Measurements from ENCODE around the gene HIGD2A. TPM values are rescaled to one million over a fixed set of nuclear protein-coding genes. Genes with fewer than 3 reads are reported as not detected.
"Not testable (repeated sequence)": the region's sequence is repeated elsewhere in the genome, so short reads cannot be mapped to it uniquely, and the experiment has no call there.

HIGD2A gene
- total RNA-seq, 1 donor from 2014 or later, result 88.3 TPM

- H3K9me3 Mint-ChIP-seq, result no peaks in the 10 kb centered on the region
- H3K36me3 Mint-ChIP-seq, result peaks cover 4% of the 10 kb centered on the region
- DNase-seq (ENCODE audit: extremely low spot score, unreplicated experiment), result no peak
- H3K27ac Mint-ChIP-seq, result peak overlapping the region; percentile 74
- no peaks in the 10 kb centered on the region for H3K27me3 Mint-ChIP-seq
- TF ChIP-seq, protein P1, sequence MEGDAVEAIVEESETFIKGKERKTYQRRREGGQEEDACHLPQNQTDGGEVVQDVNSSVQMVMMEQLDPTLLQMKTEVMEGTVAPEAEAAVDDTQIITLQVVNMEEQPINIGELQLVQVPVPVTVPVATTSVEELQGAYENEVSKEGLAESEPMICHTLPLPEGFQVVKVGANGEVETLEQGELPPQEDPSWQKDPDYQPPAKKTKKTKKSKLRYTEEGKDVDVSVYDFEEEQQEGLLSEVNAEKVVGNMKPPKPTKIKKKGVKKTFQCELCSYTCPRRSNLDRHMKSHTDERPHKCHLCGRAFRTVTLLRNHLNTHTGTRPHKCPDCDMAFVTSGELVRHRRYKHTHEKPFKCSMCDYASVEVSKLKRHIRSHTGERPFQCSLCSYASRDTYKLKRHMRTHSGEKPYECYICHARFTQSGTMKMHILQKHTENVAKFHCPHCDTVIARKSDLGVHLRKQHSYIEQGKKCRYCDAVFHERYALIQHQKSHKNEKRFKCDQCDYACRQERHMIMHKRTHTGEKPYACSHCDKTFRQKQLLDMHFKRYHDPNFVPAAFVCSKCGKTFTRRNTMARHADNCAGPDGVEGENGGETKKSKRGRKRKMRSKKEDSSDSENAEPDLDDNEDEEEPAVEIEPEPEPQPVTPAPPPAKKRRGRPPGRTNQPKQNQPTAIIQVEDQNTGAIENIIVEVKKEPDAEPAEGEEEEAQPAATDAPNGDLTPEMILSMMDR (conservative IDR thresholded peaks at IDR 0.05), result no peak
- H3K4me3 Mint-ChIP-seq, result no peak overlapping the region
- H3K4me1 Mint-ChIP-seq (ENCODE audit: unreplicated experiment), result peaks cover 12% of the 10 kb centered on the region
Observed at GRCh38 chr5:176406436-176407052, 18.0 kb downstream of the HIGD2A start.

GRCh38 chr5:176407456-176408251, 19.1 kb downstream of the HIGD2A start:
- Mint-ChIP-seq H3K4me3 (no peak overlapping the region), H3K4me1 (ENCODE audit: unreplicated experiment) (peaks cover 6% of the 10 kb centered on the region)
- TF ChIP-seq, protein P1 (conservative IDR thresholded peaks at IDR 0.05), result no peak

DNA sequence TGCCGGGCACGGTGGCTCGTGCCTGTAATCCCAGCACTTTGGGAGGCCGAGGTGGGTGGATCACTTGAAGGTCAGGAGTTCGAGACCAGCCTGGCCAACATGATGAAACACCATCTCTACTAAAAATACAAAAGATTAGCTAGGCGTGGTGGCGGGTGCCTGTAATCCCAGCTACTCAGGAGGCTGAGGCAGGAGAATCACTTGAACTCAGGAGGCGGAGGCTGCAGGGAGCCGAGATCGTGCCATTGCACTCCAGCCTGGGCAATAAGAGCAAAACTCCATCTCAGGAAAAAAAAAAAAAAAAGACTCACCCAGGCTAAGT, 19.7 kb downstream of the HIGD2A start:
- not testable (repeated sequence) for DNase-seq (ENCODE audit: extremely low spot score, unreplicated experiment); H3K36me3 Mint-ChIP-seq; H3K27ac Mint-ChIP-seq; H3K4me1 Mint-ChIP-seq (ENCODE audit: unreplicated experiment); H3K9me3 Mint-ChIP-seq; H3K27me3 Mint-ChIP-seq; H3K4me3 Mint-ChIP-seq

More at GRCh38 chr5:176407456-176408251, 19.1 kb downstream of the HIGD2A start:
- no peaks in the 10 kb centered on the region for H3K9me3 Mint-ChIP-seq
- no peaks in the 10 kb centered on the region for H3K27me3 Mint-ChIP-seq
- peaks cover 1% of the 10 kb centered on the region for H3K36me3 Mint-ChIP-seq
- no peak for DNase-seq (ENCODE audit: extremely low spot score, unreplicated experiment)
- no peak overlapping the region for H3K27ac Mint-ChIP-seq

- H3K9me3 Mint-ChIP-seq, result no peaks in the 10 kb centered on the region
- TF ChIP-seq, protein P1 (conservative IDR thresholded peaks at IDR 0.05), result no peak
- no peak overlapping the region for H3K4me3 Mint-ChIP-seq
- H3K4me1 Mint-ChIP-seq (ENCODE audit: unreplicated experiment), result peaks cover 10% of the 10 kb centered on the region
- H3K27ac Mint-ChIP-seq, result no peak overlapping the region
- no peaks in the 10 kb centered on the region for H3K27me3 Mint-ChIP-seq
- no peak for DNase-seq (ENCODE audit: extremely low spot score, unreplicated experiment)
- H3K36me3 Mint-ChIP-seq, result no peaks in the 10 kb centered on the region
Observed at GRCh38 chr5:176408590-176408989, 20.0 kb downstream of the HIGD2A start.

DNA sequence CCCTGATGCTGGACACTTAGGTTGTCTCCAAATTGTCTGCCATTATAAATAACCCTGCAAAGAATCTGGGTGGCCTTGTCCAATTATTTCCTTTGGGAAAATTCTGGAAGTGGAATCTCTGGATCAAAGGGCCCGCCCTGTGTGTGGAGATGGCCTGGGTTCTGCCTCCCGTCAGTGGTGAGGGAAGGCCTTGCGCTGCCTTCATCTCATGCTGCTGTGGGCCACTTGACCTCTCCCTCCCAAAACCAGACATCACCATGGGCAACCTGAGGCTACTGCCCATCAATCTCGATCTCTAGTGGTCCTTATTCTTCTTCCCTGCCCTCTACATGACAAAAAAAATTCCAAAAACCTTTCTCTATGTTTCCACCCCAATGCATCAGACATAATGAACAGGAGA, 21.2 kb downstream of the HIGD2A start:
- Mint-ChIP-seq H3K36me3 (no peaks in the 10 kb centered on the region), H3K4me1 (ENCODE audit: unreplicated experiment) (peaks cover 14% of the 10 kb centered on the region), H3K4me3 (no peak overlapping the region), H3K27me3 (no peaks in the 10 kb centered on the region), H3K27ac (no peak overlapping the region), H3K9me3 (no peaks in the 10 kb centered on the region)
- DNase-seq (ENCODE audit: extremely low spot score, unreplicated experiment), result no peak
- TF ChIP-seq, protein P1 (conservative IDR thresholded peaks at IDR 0.05), result no peak

- Mint-ChIP-seq H3K4me3 (peak overlapping the region; percentile 2), H3K27ac (peak overlapping the region; percentile 53), H3K9me3 (no peaks in the 10 kb centered on the region), H3K27me3 (no peaks in the 10 kb centered on the region), H3K4me1 (ENCODE audit: unreplicated experiment) (peaks cover 20% of the 10 kb centered on the region), H3K36me3 (no peaks in the 10 kb centered on the region)
- DNase-seq (ENCODE audit: extremely low spot score, unreplicated experiment), result no peak
- TF ChIP-seq, protein P1 (conservative IDR thresholded peaks at IDR 0.05), result no peak
Observed at GRCh38 chr5:176410486-176411180, 22.1 kb downstream of the HIGD2A start.

All from type B pancreatic cell (in vitro differentiated cells).